ENCODE data around the gene FKBP15. TPM values are rescaled to one million over a fixed set of nuclear protein-coding genes. Genes with fewer than 3 reads are reported as not detected.

Gene FKBP15
- total and polyA plus RNA-seq, 2 of the 4 experiments (the other 2 are of a cell fraction), result 20.4 to 25.5 TPM

DNA sequence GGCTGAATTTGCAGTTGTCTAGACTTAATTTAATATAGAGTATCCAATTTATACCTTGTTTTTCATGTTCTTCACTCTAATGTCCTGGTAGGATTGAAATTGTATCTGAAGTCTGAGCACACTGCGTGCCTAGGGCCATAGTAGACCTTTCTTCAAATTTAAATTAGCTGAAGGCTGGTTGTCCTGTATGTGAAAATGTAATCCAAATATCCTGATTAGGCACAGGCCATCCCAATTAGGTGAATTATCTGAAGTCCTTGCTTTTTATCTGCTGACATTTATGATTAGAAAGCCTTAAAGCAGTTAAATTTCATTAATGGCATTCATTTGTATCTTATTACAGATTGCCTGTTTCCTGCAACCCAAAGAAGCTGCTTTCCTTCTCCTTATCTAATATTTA lies 33.9 kb upstream of the FKBP15 start:
- Histone ChIP-seq H3K9ac (ENCODE audit: low read depth, low read length) (no peak overlapping the region), H2AFZ (replicated peaks; ENCODE audit: low read length, poor library complexity) (no peak overlapping the region), H4K8ac (ENCODE audit: low read depth in 2 of 2, low read length in 2 of 2) (no peak overlapping the region), H3K23ac (ENCODE audit: low read depth, low read length) (no peak overlapping the region), H3K9me3 (ENCODE audit: control insufficient read depth, insufficient read depth, low read length) (peaks cover 2% of the 10 kb centered on the region; the same call in 1 of the 2 replicates), H4K5ac (ENCODE audit: low read depth, low read length) (no peak overlapping the region), H3K18ac (ENCODE audit: low read depth, low read length) (no peak overlapping the region), H3K4me1 (ENCODE audit: control insufficient read depth, insufficient read depth, low read length) (no peaks in the 10 kb centered on the region), H3K27me3 (ENCODE audit: control insufficient read depth, insufficient read depth, low read length) (no peaks in the 10 kb centered on the region), H3K4me3 (ENCODE audit: insufficient read depth, low read depth, low read length) (no peak overlapping the region), H2BK20ac (ENCODE audit: low read depth, low read length) (no peak overlapping the region), H3K9me1 (ENCODE audit: insufficient read depth, low read length) (peaks cover 3% of the 10 kb centered on the region; the same call in 1 of the 2 replicates), H3K14ac (replicated peaks; ENCODE audit: low read depth, low read length) (no peak overlapping the region), H2BK5ac (ENCODE audit: low read depth, low read length, poor library complexity, severe bottlenecking) (no peak overlapping the region), H4K20me1 (ENCODE audit: insufficient read depth, low read length) (peaks cover 8% of the 10 kb centered on the region; the same call in 1 of the 2 replicates), H3K56ac (ENCODE audit: extremely low read depth, insufficient read depth, low read length) (no peak overlapping the region), H3K4ac (ENCODE audit: low read depth, low read length) (no peak overlapping the region), H3K36me3 (ENCODE audit: control insufficient read depth, insufficient read depth, low read length) (peaks cover 15% of the 10 kb centered on the region), H3K4me2 (ENCODE audit: low read depth, low read length) (no peak overlapping the region), H2AK5ac (ENCODE audit: low read depth, low read length) (no peak overlapping the region), H2AK9ac (replicated peaks; ENCODE audit: low read depth, low read length, poor library complexity) (no peak overlapping the region), H4K91ac (ENCODE audit: insufficient read depth, low read depth, low read length) (no peak overlapping the region), H2BK120ac (ENCODE audit: low read depth, low read length) (no peak overlapping the region), H3K27ac (ENCODE audit: insufficient read depth, low read length) (no peak overlapping the region), H2BK15ac (ENCODE audit: low read depth, low read length) (no peak overlapping the region), H3K79me1 (ENCODE audit: low read depth in 1 of 2, low read length in 2 of 2) (peaks cover 4 to 27% of the 10 kb centered on the region in 2 experiments; a peak in 3 of 4 replicates)
- TF ChIP-seq BHLHE40 (IDR thresholded peaks at IDR 0.05; ENCODE audit: low read depth, low read length) (no peak), ELK1 (IDR thresholded peaks at IDR 0.05; ENCODE audit: borderline replicate concordance, low read depth, low read length) (no peak), FOS (IDR thresholded peaks at IDR 0.05; ENCODE audit: low read depth, low read length) (no peak), CTCF (conservative IDR thresholded peaks at IDR 0.05; ENCODE audit: low read depth, low read length) (no peak), POLR2A (IDR thresholded peaks at IDR 0.05; ENCODE audit: low read depth, low read length) (no peak), CEBPB (IDR thresholded peaks at IDR 0.05; ENCODE audit: low read depth, low read length) (no peak), CHD1 (IDR thresholded peaks at IDR 0.05; ENCODE audit: low read depth, low read length) (no peak), MAFK (IDR thresholded peaks at IDR 0.05; ENCODE audit: low read depth, low read length) (no peak), SMC3 (IDR thresholded peaks at IDR 0.05; ENCODE audit: low read depth, low read length) (no peak), USF2 (IDR thresholded peaks at IDR 0.05; ENCODE audit: low read depth, low read length) (no peak), NFE2L2 (IDR thresholded peaks at IDR 0.05; ENCODE audit: low read depth, low read length) (no peak), RAD21 (IDR thresholded peaks at IDR 0.05; ENCODE audit: low read length) (no peak), MXI1 (IDR thresholded peaks at IDR 0.05; ENCODE audit: borderline replicate concordance, low read depth, low read length) (no peak), MAZ (IDR thresholded peaks at IDR 0.05; ENCODE audit: borderline replicate concordance, low read depth, low read length) (no peak), RFX5 (IDR thresholded peaks at IDR 0.05; ENCODE audit: low read depth, low read length) (no peak), RCOR1 (IDR thresholded peaks at IDR 0.05; ENCODE audit: insufficient replicate concordance, low read length) (no peak)
- no CpG with 5 or more reads among the region's 1 CpG for WGBS, 2 experiments (ENCODE audit: extremely low coverage in 2 of 2, insufficient read length in 1 of 2)
- no peak for ATAC-seq (ENCODE audit: low read depth)
- CTCF ChIA-PET, result no interaction called here
- dilution Hi-C loops (cut with HindIII; ENCODE audit: low sequenced_read_pairs, unreplicated experiment) (no loop called here), in situ Hi-C loops (cut with MboI; ENCODE audit: low sequenced_read_pairs) (no loop called here), intact Hi-C loops (cut with micrococcal nuclease) (no loop called here)
- BruUV-seq (replicated peaks), result no TSS peak
- no peak for DNase-seq
- POLR2A ChIA-PET (ENCODE audit: unreplicated experiment), result no interaction called here

All from IMR-90 (cell line).